ENCODE measurements around the gene OLIG3. TPM values are rescaled to one million over a fixed set of nuclear protein-coding genes. Genes with fewer than 3 reads are reported as not detected.

Gene OLIG3
- total RNA-seq, 2 donors from 2014 or later, result 0.81 TPM; not detected in 1

GRCh38 chr6:137467211-137467610 is 27.0 kb downstream of the OLIG3 start:
- Mint-ChIP-seq H3K27ac (no peak overlapping the region), H3K9me3 (no peaks in the 10 kb centered on the region), H3K4me1 (ENCODE audit: low read depth in 2 of 2) (no peaks in the 10 kb centered on the region), H3K27me3 (peaks cover 14 to 17% of the 10 kb centered on the region in 2 donors), H3K4me3 (no peak overlapping the region), H3K36me3 (no peaks in the 10 kb centered on the region)
- DNase-seq (ENCODE audit: low spot score), result no peak
- no peak for ATAC-seq

DNA sequence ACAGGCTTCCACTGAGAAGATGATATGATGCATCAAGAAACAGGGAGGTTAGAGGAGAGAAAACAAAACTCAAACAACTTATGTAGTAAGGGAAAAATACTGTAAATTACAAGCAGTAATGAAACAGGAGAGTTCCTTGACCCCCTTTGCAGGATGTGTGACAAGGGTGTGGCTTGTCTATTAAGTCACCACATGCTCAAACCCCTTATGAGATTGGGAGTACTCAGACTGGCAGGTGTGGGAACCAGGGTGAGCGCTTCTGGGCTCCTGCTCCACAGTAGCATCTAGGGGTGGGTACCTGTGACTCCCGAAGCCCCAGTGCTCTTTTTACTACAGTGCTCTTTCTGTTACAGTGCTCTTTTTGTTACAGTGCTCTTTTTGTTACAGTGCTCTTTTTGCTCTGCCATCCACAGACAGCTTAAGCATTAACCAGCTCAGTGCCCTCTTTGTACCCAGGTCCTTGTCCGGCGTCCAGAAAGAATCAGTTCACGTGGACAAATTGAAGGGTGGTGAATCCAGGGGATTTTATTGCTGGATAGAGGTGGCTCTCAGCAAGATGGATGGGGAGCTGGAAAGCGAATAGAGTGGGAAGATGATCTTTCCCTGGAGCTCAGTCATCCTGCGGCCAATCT is 28.7 kb downstream of the OLIG3 start:
- H3K27ac Mint-ChIP-seq, result no peak overlapping the region
- no peak overlapping the region for H3K4me3 Mint-ChIP-seq
- no peaks in the 10 kb centered on the region for H3K9me3 Mint-ChIP-seq
- H3K27me3 Mint-ChIP-seq, result peaks cover 8 to 18% of the 10 kb centered on the region in 2 donors
- DNase-seq (ENCODE audit: low spot score) (no peak), ATAC-seq (no peak)
- H3K36me3 Mint-ChIP-seq, result no peaks in the 10 kb centered on the region
- H3K4me1 Mint-ChIP-seq (ENCODE audit: low read depth in 2 of 2), result no peaks in the 10 kb centered on the region

DNA sequence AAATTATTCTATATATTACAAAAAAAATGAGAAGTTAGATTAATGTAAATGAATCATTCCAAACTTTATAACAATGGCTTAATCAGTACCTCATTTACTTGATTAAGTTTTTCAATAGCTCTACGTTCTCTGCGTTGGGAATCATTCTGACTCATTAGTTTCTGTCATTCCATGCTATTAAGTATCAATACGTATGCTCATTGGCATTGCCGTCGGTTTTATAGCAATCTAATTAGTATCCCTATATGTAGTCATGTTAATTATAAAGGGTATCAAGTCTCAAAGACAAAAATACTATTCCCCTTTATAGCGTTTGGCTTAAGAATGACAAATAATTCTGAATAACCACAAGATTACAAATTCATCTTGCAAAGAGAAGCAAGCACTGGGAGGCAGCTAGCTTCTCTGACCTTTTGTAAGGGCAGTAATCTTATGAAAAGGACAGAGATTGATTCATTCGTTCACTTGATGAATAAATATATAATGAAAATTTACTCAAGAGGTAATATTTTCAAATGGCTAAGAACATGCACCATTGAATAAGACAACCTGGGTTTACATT is 41.8 kb downstream of the OLIG3 start:
- no peaks in the 10 kb centered on the region for H3K9me3 Mint-ChIP-seq
- H3K4me1 Mint-ChIP-seq (ENCODE audit: low read depth in 2 of 2), result no peaks in the 10 kb centered on the region
- no peak overlapping the region for H3K27ac Mint-ChIP-seq
- no peak overlapping the region for H3K4me3 Mint-ChIP-seq
- no peaks in the 10 kb centered on the region for H3K36me3 Mint-ChIP-seq
- ATAC-seq, result no peak
- H3K27me3 Mint-ChIP-seq, result peaks cover 0 to 16% of the 10 kb centered on the region in 2 donors
- DNase-seq (ENCODE audit: low spot score), result no peak

DNA sequence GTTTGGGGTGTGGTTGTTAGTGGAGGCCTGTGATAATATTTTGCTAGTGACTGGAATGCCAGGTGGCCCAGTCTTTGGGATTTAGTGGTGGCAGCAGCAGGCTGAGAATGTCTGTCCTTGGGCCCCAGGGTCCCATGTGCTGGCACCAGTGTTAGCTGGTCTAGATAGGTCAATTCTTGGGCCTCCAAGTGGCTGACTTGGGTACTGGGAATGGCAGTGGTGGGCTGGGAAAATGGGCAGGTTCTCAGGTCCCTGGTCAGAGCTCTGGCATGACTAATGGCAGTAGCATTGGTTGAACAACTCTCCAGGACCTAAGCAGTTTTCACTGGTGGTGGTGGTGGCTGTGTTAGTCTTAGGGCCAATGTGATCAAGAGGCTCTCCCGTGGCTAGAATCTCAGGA is 50.3 kb downstream of the OLIG3 start:
- H3K36me3 Mint-ChIP-seq, result peaks cover 21% of the 10 kb centered on the region
- H3K4me1 Mint-ChIP-seq (ENCODE audit: low read depth in 2 of 2), result peaks cover 0 to 2% of the 10 kb centered on the region in 2 donors
- H3K27me3 Mint-ChIP-seq, result peaks cover 9 to 11% of the 10 kb centered on the region in 2 donors
- DNase-seq (ENCODE audit: low spot score) (no peak), ATAC-seq (no peak)
- no peak overlapping the region for H3K27ac Mint-ChIP-seq
- no peaks in the 10 kb centered on the region for H3K9me3 Mint-ChIP-seq
- no peak overlapping the region for H3K4me3 Mint-ChIP-seq
